Measurements from ENCODE around the gene RANBP3.
"Not testable (repeated sequence)": the region's sequence is repeated elsewhere in the genome, so short reads cannot be mapped to it uniquely, and the experiment has no call there.

The RANBP3 gene

GRCh38 chr19:6006070-6006446 lies 28.1 kb upstream of the RANBP3 start:
- not testable (repeated sequence) for DNase-seq

- DNase-seq, result no peak
These were observed 27.6 kb upstream of the RANBP3 start for GRCh38 chr19:6005321-6006069.

- DNase-seq, result no peak
These were observed 26.0 kb upstream of the RANBP3 start for GRCh38 chr19:6003976-6004375.

GRCh38 chr19:6002591-6002990 lies 24.7 kb upstream of the RANBP3 start:
- DNase-seq, result no peak

- DNase-seq, result no peak
These were observed 22.4 kb upstream of the RANBP3 start for GRCh38 chr19:6000228-6000847.

- DNase-seq, result no peak
These were observed 21.8 kb upstream of the RANBP3 start for GRCh38 chr19:5999693-6000092.

GRCh38 chr19:5997371-5997770 lies 19.4 kb upstream of the RANBP3 start:
- DNase-seq, result no peak

GRCh38 chr19:5996623-5997320 lies 18.8 kb upstream of the RANBP3 start:
- no peak for DNase-seq

GRCh38 chr19:5996102-5996501 lies 18.2 kb upstream of the RANBP3 start:
- no peak for DNase-seq

GRCh38 chr19:5995606-5996005 lies 17.7 kb upstream of the RANBP3 start:
- no peak for DNase-seq

- DNase-seq, result no peak
These were observed 16.6 kb upstream of the RANBP3 start for GRCh38 chr19:5994405-5995165.

GRCh38 chr19:5993648-5994358 lies 15.9 kb upstream of the RANBP3 start:
- DNase-seq, result no peak

GRCh38 chr19:5993201-5993600 lies 15.3 kb upstream of the RANBP3 start:
- DNase-seq, result no peak

GRCh38 chr19:5992756-5993155 lies 14.8 kb upstream of the RANBP3 start:
- no peak for DNase-seq

- no peak for DNase-seq
These were observed 13.4 kb upstream of the RANBP3 start for GRCh38 chr19:5991244-5991838.

- no peak for DNase-seq
These were observed 12.4 kb upstream of the RANBP3 start for GRCh38 chr19:5990289-5990797.

GRCh38 chr19:5989388-5990074 lies 11.6 kb upstream of the RANBP3 start:
- DNase-seq, result no peak

- no peak for DNase-seq
These were observed 10.8 kb upstream of the RANBP3 start for GRCh38 chr19:5988517-5989387.

- no peak for DNase-seq
These were observed 9.3 kb upstream of the RANBP3 start for GRCh38 chr19:5987077-5987818.

- not testable (repeated sequence) for DNase-seq
These were observed 7.9 kb upstream of the RANBP3 start for GRCh38 chr19:5985837-5986236.

All from NCI-H524 treated with DMSO at 0.1 percent for 48 hours (cell line).